H1 (cell line): ENCODE data around the gene RASA1. TPM values are rescaled to one million over a fixed set of nuclear protein-coding genes. Genes with fewer than 3 reads are reported as not detected.

Experiments
- polyA plus RNA-seq, 7 experiments: library from polyadenylated mRNA; depleted of rRNA in 3 of 7; stranded (reverse) in 5 of 7; unstranded in 2 of 7; fragments of >200 nt in 5 of 7; fragments of 200-250 nt in 2 of 7; gene quantifications; 1 replicate in 5 of 7; 2 replicates in 1 of 7; 4 replicates in 1 of 7; pipeline versions ENCODE4 v1.2.1 to v1.2.3, GENCODE V29; 2011 to 2013; ENCODE audit warnings: missing spikeins in 2 of 7, mixed read lengths in 2 of 7
- small RNA-seq: library from polyadenylated mRNA; stranded (forward); fragments of <200 nt; extraction: miRNeasy Mini kit (QIAGEN cat#:217004); gene quantifications from one replicate; pipeline ENCODE3, GENCODE V24; 2013; ENCODE audit not compliant: insufficient read depth
- total RNA-seq: library from RNA; stranded (reverse); fragmentation: NEBNext Ultra II Directional; extraction: Animal tissue kit (Norgen Biotek cat#: 25700); gene quantifications from 2 replicates; pipeline ENCODE4 v1.2.1, GENCODE V29; 2021

RASA1 gene
- total and polyA plus RNA-seq, 2 of the 8 experiments (the other 6 are each of a cell fraction or from before 2014, with no cell fraction given): 15.9 to 33.8 TPM

Small RNAs within 50 kb of the gene (small RNA-seq; reads per million reads assigned to genes)
- gene RN7SL629P: not detected
- gene RNU6-606P: not detected
- not detected for gene RNU6-727P

Other genes with a start within 250 kb of the RASA1 start
- 31.0 and 38.2 TPM in 2 replicates for gene CCNH, start 145.0 kb downstream of the RASA1 start, total RNA-seq
- gene CCNH, start 145.0 kb downstream of the RASA1 start, polyA plus RNA-seq (2011; rRNA removed): 29.2 and 41.8 TPM in 2 replicates